ENCODE measurements around the gene LSM12. TPM values are rescaled to one million over a fixed set of nuclear protein-coding genes. Genes with fewer than 3 reads are reported as not detected.

The LSM12 gene
- total RNA-seq, 1 donor, result 77.5 TPM

DNA sequence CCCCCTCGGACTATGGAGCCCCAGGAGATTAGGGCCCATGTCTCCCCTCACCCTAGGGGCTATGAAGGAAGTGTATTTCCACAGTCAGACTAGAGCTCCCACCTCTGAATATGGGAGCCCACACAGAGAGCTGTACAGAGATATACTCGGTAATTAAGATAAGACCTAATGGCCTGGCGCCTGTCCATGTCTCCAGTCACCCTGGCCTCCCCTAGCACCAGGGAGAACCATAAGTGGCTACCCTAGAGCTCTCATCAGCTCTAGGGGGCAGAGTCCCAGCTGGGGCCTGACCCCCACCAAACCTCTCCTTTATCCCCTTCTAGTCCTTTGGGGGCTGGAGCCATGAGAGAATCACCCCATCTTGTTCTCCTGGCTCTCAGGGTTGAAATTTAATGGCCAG is 54.1 kb downstream of the LSM12 start:
- DNase-seq (ENCODE audit: low read depth), result no peak
- no peak overlapping the region for H3K4me3 ChIP-seq (ENCODE audit: low read depth, low read length)
- TF ChIP-seq, protein P1, sequence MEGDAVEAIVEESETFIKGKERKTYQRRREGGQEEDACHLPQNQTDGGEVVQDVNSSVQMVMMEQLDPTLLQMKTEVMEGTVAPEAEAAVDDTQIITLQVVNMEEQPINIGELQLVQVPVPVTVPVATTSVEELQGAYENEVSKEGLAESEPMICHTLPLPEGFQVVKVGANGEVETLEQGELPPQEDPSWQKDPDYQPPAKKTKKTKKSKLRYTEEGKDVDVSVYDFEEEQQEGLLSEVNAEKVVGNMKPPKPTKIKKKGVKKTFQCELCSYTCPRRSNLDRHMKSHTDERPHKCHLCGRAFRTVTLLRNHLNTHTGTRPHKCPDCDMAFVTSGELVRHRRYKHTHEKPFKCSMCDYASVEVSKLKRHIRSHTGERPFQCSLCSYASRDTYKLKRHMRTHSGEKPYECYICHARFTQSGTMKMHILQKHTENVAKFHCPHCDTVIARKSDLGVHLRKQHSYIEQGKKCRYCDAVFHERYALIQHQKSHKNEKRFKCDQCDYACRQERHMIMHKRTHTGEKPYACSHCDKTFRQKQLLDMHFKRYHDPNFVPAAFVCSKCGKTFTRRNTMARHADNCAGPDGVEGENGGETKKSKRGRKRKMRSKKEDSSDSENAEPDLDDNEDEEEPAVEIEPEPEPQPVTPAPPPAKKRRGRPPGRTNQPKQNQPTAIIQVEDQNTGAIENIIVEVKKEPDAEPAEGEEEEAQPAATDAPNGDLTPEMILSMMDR (IDR thresholded peaks at IDR 0.05; ENCODE audit: insufficient read depth, low read length), result no peak

DNA sequence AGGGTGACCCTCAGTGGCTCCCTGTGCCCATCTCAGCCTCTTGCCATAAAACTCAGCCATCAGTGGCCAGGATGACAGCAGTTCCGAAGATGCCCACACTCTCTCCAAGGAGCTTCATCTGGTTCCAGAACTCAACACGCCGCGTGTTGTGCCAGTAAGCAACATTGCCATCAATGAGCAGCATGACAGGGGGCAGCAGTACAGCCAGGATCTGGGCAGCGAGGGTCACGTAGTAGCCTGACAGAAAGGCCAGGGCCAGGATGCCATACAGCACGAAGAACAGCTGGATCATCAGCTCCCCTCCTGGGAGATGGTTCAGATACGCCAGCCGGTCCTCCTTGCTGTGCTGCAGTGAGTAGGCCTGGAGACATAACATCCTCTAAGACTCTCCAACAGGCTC is 54.6 kb downstream of the LSM12 start:
- DNase-seq (ENCODE audit: low read depth), result no peak
- TF ChIP-seq, protein P1 (IDR thresholded peaks at IDR 0.05; ENCODE audit: insufficient read depth, low read length), result no peak
- no peak overlapping the region for H3K4me3 ChIP-seq (ENCODE audit: low read depth, low read length)

DNA sequence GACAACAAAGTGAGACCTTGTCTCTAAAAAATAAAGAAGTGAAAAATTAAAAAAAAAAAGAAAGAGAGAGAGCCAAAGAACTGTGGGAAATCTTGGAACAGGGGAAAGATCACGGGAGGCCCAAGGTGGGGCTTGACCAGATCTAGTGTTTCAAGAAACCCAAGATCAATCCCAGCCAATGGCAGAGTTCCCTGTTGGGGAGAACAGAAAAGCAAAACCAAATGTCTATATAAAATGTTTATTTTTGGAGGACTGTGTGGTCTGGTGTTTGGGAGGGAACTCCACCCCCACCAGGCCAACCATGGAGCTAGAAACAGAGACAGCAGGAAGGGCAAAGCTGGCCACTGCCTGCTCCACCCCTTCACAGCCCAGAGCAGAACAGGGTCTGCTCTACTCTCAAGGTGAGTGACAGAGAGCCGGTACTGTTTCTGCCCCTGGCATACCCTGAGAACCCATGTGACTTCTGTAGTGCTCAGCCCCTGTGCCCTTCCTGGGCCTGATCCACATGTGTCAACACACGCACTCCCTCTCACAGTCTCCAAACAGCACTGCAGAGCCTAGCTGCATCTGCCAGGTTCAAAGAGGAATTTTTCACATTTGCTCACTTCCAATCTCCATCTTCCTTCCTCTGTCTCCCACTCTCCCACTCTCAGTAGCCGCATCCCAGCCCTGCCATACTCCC is 55.4 kb downstream of the LSM12 start:
- TF ChIP-seq, protein P1 (IDR thresholded peaks at IDR 0.05; ENCODE audit: insufficient read depth, low read length), result no peak
- H3K4me3 ChIP-seq (ENCODE audit: low read depth, low read length), result no peak overlapping the region
- peak; percentile 37 for DNase-seq (ENCODE audit: low read depth)

DNA sequence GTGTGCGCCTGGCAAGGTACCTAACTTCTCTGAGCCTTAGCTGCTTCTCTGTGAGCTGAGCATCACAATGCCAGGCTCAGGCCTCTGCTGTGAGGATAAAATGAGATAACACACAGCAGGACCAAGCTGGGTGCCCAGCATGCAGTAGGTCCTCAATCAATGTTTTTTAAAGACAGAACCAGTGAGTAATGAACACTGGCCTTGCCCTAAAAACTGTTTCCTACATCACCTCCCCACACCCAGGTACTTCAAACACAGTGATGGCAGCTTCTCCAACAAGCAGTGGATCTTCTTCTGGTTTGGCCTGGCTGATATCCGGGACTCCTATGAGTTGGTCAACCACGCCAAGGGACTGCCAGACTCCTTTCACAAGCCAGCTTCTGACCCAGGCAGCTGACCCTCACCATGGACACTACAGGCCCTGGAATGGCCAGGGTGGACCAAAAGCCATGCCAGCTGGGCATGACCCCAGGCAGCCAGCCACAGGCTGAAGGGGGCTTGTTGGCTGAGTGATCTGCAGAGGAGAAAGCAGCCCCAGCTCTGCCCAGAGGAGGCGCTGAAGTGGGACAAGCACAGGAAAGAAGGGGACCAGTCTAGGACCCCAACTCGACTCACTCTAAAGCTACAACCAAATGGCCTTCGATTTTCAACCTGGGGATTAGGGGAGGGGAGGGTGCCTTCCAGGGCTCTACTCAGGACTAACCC is 58.1 kb downstream of the LSM12 start:
- TF ChIP-seq, protein P1 (IDR thresholded peaks at IDR 0.05; ENCODE audit: insufficient read depth, low read length), result no peak
- no peak for DNase-seq (ENCODE audit: low read depth)
- H3K4me3 ChIP-seq (ENCODE audit: low read depth, low read length), result no peak overlapping the region

DNA sequence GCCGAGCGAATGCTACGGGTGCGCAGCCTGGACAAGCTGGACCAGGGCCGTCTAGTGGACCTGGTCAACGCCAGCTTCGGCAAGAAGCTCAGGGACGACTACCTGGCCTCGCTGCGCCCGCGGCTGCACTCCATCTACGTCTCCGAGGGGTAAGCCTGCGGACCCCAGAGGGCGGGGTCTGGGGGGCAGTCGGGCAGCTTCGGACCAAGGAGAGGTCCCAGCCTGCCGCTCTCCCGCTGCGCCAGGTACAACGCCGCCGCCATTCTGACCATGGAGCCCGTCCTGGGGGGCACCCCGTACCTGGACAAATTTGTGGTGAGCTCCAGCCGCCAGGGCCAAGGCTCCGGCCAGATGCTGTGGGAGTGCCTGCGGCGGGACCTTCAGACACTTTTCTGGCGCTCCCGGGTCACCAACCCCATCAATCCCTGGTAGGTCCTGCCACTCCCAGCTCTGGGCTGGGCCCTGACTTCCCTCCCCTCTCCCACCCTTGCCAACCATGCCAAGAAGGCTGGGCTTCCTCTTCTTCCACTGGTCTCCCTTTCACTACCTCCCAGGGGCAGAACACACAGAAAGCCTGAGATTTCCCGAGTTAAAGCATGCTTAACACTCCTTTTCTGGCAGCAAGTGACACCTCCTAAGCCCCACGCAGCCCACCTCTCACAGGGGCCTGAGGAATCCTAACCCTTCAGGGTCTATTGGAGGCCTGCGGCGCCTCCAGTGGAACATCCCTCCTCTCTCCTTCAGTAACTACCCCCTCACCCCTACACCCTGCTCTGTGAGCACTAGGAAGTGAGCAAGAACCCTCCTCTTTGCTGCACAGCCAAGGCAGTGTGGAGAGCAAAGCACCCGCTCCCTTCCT is 58.9 kb downstream of the LSM12 start:
- TF ChIP-seq, protein P1 (IDR thresholded peaks at IDR 0.05; ENCODE audit: insufficient read depth, low read length), result no peak
- DNase-seq (ENCODE audit: low read depth), result no peak
- peak overlapping the region; percentile 69 for H3K4me3 ChIP-seq (ENCODE audit: low read depth, low read length)

DNA sequence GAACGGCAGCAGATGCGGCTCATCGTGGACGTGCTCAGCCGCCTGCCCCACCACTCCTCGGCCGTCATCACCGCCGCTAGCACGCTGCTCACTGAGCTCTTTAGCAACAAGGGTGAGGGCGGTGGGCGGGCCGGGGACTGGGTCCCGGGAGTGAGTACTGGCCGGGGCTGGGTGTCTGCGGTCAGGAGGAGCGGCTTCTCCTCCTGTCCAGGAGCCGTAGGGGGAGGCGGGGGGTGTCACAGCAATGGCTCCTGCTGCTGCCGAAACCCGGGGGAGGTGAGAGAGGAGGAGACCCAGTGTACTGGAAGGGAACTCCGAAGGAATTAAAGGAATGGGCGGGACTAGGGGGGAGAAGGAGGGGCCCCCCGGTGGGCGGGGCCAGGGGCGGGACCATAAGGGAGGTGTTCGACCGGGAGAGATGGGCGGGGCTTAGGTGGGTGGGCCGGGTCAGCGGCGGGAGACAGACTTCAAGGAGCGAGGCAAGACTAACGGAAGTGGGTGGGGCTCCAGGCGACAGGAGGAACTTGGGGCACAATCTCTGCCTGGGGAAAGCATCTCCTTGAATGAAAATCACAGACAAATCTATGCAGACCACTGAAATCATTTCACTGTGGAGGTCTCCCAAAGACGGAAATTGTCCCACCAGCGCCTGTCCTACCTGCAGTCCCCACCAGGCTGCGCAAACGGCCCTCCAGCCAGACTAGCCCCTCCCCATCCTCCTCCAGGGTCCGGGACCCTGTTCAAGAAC is 59.7 kb downstream of the LSM12 start:
- DNase-seq (ENCODE audit: low read depth), result peak; percentile 93
- TF ChIP-seq, protein P1 (IDR thresholded peaks at IDR 0.05; ENCODE audit: insufficient read depth, low read length), result peak; percentile 72
- peak overlapping the region; percentile 69 for H3K4me3 ChIP-seq (ENCODE audit: low read depth, low read length)

Data from fibroblast of the aortic adventitia (primary cell).